HEK293 (cell line): ENCODE data around the gene RMDN3.

Source experiments
- RBAK ChIP-seq: fragments of 450-650 bp; formaldehyde crosslinking; IDR thresholded peaks from 2 replicates; pipeline ENCODE4 v1.5.1; 2016; ENCODE audit warnings: missing biosample characterization, missing genetic modification characterization
- ZNF302 ChIP-seq: fragments of 450-650 bp; formaldehyde crosslinking; IDR thresholded peaks from 2 replicates; pipeline ENCODE4 v1.5.1; 2016; ENCODE audit warnings: missing biosample characterization, missing genetic modification characterization, low read depth
- ZNF777 ChIP-seq: fragments of 450-650 bp; formaldehyde crosslinking; IDR thresholded peaks from 2 replicates; pipeline ENCODE4 v1.5.1; 2017; ENCODE audit warnings: missing biosample characterization, missing genetic modification characterization, borderline replicate concordance
- ZNF830 ChIP-seq: fragments of 450-650 bp; IDR thresholded peaks from 2 replicates; pipeline ENCODE4 v1.5.0; 2018; ENCODE audit warnings: missing biosample characterization, missing genetic modification characterization, low read depth, mild to moderate bottlenecking, moderate library complexity
- TF ChIP-seq, protein P1 (sequence below): fragments of 450-650 bp; formaldehyde crosslinking; IDR thresholded peaks from 2 replicates; pipeline ENCODE4 v1.5.1; 2016; ENCODE audit warnings: missing biosample characterization, missing genetic modification characterization
- TF ChIP-seq, protein P2 (sequence below): fragments of 450-650 bp; formaldehyde crosslinking; IDR thresholded peaks from 2 replicates; pipeline ENCODE4 v1.5.1; 2017; ENCODE audit warnings: missing biosample characterization, missing genetic modification characterization
- TF ChIP-seq, protein P3 (sequence below): fragments of 450-650 bp; formaldehyde crosslinking; IDR thresholded peaks from 2 replicates; pipeline ENCODE4 v1.5.1; 2016; ENCODE audit warnings: missing biosample characterization, missing genetic modification characterization, low read depth
- TF ChIP-seq, protein P4 (sequence below): fragments of 450-650 bp; formaldehyde crosslinking; IDR thresholded peaks from 2 replicates; pipeline ENCODE4 v1.5.1; 2016; ENCODE audit warnings: missing biosample characterization, missing genetic modification characterization

DNA sequence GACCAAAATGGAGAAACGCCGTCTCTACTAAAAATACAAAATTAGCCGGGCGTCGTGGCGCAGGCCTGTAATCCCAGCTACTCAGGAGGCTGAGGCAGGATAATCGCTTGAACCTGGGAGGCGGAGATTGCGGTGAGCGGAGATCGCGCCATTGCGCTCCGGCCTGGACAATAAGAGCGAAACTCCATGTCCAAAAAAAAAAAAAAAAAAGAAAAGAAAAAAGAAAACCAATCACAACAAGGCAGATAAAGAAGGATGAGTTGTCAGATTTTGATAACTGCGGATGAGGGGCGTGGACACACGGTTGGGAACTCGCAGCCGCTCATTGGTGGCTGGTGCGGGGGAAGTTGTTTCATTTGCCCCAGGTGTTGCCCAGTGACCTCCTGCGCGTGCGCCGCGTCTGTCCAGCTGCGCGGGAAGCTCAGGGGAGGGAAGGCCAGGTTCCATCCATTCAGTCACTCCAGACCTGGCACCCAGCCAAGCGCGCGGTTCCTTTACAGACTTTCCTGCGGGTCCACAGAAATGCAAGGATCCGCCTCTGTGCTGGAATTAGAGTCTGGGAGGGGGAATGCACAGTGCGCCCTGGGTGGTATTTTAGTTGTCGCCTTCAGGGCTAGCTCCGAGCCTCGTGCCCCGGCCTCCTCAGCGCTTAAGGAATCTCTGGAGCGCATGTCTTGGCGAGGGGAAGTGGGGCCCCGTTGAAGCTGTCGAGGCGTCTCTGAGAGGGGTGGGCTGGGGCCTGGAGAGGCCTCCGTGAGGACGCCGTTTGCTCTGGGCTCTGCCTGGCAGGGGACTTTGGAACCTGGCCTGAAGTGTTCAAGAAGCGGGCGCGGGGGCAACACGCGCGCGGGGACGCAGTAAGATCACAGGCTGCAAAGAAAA, 8.1 kb upstream of the RMDN3 start:
- TF ChIP-seq, protein P1, sequence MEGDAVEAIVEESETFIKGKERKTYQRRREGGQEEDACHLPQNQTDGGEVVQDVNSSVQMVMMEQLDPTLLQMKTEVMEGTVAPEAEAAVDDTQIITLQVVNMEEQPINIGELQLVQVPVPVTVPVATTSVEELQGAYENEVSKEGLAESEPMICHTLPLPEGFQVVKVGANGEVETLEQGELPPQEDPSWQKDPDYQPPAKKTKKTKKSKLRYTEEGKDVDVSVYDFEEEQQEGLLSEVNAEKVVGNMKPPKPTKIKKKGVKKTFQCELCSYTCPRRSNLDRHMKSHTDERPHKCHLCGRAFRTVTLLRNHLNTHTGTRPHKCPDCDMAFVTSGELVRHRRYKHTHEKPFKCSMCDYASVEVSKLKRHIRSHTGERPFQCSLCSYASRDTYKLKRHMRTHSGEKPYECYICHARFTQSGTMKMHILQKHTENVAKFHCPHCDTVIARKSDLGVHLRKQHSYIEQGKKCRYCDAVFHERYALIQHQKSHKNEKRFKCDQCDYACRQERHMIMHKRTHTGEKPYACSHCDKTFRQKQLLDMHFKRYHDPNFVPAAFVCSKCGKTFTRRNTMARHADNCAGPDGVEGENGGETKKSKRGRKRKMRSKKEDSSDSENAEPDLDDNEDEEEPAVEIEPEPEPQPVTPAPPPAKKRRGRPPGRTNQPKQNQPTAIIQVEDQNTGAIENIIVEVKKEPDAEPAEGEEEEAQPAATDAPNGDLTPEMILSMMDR (tag by site-specific recombination), result no peak
- TF ChIP-seq, protein P2, sequence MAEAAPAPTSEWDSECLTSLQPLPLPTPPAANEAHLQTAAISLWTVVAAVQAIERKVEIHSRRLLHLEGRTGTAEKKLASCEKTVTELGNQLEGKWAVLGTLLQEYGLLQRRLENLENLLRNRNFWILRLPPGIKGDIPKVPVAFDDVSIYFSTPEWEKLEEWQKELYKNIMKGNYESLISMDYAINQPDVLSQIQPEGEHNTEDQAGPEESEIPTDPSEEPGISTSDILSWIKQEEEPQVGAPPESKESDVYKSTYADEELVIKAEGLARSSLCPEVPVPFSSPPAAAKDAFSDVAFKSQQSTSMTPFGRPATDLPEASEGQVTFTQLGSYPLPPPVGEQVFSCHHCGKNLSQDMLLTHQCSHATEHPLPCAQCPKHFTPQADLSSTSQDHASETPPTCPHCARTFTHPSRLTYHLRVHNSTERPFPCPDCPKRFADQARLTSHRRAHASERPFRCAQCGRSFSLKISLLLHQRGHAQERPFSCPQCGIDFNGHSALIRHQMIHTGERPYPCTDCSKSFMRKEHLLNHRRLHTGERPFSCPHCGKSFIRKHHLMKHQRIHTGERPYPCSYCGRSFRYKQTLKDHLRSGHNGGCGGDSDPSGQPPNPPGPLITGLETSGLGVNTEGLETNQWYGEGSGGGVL, result peak; percentile 85
- TF ChIP-seq ZNF302 (tag by site-specific recombination) (no peak), ZNF777 (tag by site-specific recombination) (no peak), RBAK (tag by site-specific recombination) (no peak), ZNF830 (tag by site-specific recombination) (no peak)
- TF ChIP-seq, protein P3, sequence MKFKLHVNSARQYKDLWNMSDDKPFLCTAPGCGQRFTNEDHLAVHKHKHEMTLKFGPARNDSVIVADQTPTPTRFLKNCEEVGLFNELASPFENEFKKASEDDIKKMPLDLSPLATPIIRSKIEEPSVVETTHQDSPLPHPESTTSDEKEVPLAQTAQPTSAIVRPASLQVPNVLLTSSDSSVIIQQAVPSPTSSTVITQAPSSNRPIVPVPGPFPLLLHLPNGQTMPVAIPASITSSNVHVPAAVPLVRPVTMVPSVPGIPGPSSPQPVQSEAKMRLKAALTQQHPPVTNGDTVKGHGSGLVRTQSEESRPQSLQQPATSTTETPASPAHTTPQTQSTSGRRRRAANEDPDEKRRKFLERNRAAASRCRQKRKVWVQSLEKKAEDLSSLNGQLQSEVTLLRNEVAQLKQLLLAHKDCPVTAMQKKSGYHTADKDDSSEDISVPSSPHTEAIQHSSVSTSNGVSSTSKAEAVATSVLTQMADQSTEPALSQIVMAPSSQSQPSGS, result no peak
- TF ChIP-seq, protein P4, sequence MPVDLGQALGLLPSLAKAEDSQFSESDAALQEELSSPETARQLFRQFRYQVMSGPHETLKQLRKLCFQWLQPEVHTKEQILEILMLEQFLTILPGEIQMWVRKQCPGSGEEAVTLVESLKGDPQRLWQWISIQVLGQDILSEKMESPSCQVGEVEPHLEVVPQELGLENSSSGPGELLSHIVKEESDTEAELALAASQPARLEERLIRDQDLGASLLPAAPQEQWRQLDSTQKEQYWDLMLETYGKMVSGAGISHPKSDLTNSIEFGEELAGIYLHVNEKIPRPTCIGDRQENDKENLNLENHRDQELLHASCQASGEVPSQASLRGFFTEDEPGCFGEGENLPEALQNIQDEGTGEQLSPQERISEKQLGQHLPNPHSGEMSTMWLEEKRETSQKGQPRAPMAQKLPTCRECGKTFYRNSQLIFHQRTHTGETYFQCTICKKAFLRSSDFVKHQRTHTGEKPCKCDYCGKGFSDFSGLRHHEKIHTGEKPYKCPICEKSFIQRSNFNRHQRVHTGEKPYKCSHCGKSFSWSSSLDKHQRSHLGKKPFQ (tag by site-specific recombination), result no peak
